ENCODE data around the gene PSME3. TPM values are rescaled to one million over a fixed set of nuclear protein-coding genes. Genes with fewer than 3 reads are reported as not detected.

Gene PSME3
- total RNA-seq, 1 experiment from 2014 or later: 73.4 TPM

DNA sequence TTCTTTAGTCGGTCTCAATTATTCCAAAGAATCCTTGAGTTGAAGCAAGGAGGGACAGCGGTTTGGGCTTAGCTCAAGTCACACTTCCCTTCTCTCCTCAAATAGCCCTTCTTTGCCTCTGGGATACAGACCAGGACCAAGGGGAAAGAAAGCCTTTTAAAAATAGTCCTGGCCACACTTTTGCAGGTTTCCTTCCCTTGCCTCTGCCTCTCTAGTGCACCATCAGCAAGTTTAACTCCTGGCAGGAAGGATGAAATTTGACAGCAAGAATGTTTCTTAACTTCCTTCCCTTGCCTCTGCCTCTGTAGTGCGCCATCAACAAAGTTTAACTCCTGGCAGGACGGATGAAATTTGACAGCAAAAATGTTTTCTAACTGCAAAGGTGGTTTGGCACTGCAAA lies 60.2 kb downstream of the PSME3 start:
- H3K9me2 ChIP-seq (replicated peaks; ENCODE audit: insufficient read depth, low read length): no peaks in the 10 kb centered on the region
- no peaks in the 10 kb centered on the region for H4K20me1 ChIP-seq (ENCODE audit: insufficient read depth, low read depth, low read length)
- no peak overlapping the region for H3K4me2 ChIP-seq (ENCODE audit: low read depth, low read length, poor library complexity, severe bottlenecking)
- no peak overlapping the region for H3K4me3 ChIP-seq (ENCODE audit: low read length)
- DNase-seq: no peak
- H3K27ac ChIP-seq (ENCODE audit: low read length): no peak overlapping the region
- no peaks in the 10 kb centered on the region for H3K27me3 ChIP-seq (ENCODE audit: low read length)
- H3K9me3 ChIP-seq (ENCODE audit: low read length): no peaks in the 10 kb centered on the region
- H3K9ac ChIP-seq (ENCODE audit: low read length): no peak overlapping the region
- H3K79me2 ChIP-seq (ENCODE audit: low read length): no peaks in the 10 kb centered on the region
- no peak overlapping the region for H2AFZ ChIP-seq (ENCODE audit: low read length)
- H3K36me3 ChIP-seq (ENCODE audit: insufficient read depth, low read length): no peaks in the 10 kb centered on the region
- no peaks in the 10 kb centered on the region for H3K4me1 ChIP-seq (ENCODE audit: low read length)

Small RNAs within 50 kb of the gene (small RNA-seq; reads per million reads assigned to genes)
- gene MIR6781 (not detected), gene RNU6-287P (not detected)

Other genes starting within 250 kb of the PSME3 start
- 37.4 and 39.5 TPM in 2 replicates for gene RETREG3, start 224.0 kb upstream of the PSME3 start, total RNA-seq (2014; rRNA removed; shearing (Covaris generic); ENCODE audit: low replicate concordance)
- gene TUBG1, start 223.7 kb upstream of the PSME3 start, total RNA-seq (2014; rRNA removed; shearing (Covaris generic); ENCODE audit: low replicate concordance): 27.4 and 47.6 TPM in 2 replicates
- gene TUBG2, start 174.1 kb upstream of the PSME3 start, total RNA-seq (2014; rRNA removed; shearing (Covaris generic); ENCODE audit: low replicate concordance): 15.3 and 17.5 TPM in 2 replicates
- 6.7 and 7.0 TPM in 2 replicates for gene PLEKHH3, start 156.4 kb upstream of the PSME3 start, total RNA-seq (2014; rRNA removed; shearing (Covaris generic); ENCODE audit: low replicate concordance)
- 0.22 TPM in 1 of 2 replicates, not detected in the other for gene CCR10, start 151.6 kb upstream of the PSME3 start, total RNA-seq (2014; rRNA removed; shearing (Covaris generic); ENCODE audit: low replicate concordance)
- 0.19 and 0.65 TPM in 2 replicates for gene CNTNAP1, start 150.9 kb upstream of the PSME3 start, total RNA-seq (2014; rRNA removed; shearing (Covaris generic); ENCODE audit: low replicate concordance)
- gene EZH1, start 88.4 kb upstream of the PSME3 start, total RNA-seq (2014; rRNA removed; shearing (Covaris generic); ENCODE audit: low replicate concordance): 38.0 and 52.6 TPM in 2 replicates
- gene RAMP2, start 72.2 kb upstream of the PSME3 start, total RNA-seq (2014; rRNA removed; shearing (Covaris generic); ENCODE audit: low replicate concordance): not detected in 2 replicates
- 43.9 and 54.0 TPM in 2 replicates for gene VPS25, start 59.9 kb upstream of the PSME3 start, total RNA-seq (2014; rRNA removed; shearing (Covaris generic); ENCODE audit: low replicate concordance)
- 0.76 and 3.3 TPM in 2 replicates for gene WNK4, start 52.8 kb upstream of the PSME3 start, total RNA-seq (2014; rRNA removed; shearing (Covaris generic); ENCODE audit: low replicate concordance)
- gene COA3, start 34.7 kb upstream of the PSME3 start, total RNA-seq (2014; rRNA removed; shearing (Covaris generic); ENCODE audit: low replicate concordance): 63.9 and 64.1 TPM in 2 replicates
- not detected in 2 replicates for gene CNTD1, start 34.5 kb upstream of the PSME3 start, total RNA-seq (2014; rRNA removed; shearing (Covaris generic); ENCODE audit: low replicate concordance)
- 117 and 136 TPM in 2 replicates for gene BECN1, start 9.1 kb upstream of the PSME3 start, total RNA-seq (2014; rRNA removed; shearing (Covaris generic); ENCODE audit: low replicate concordance)
- 0.67 and 1.5 TPM in 2 replicates for gene AOC2, start 11.2 kb downstream of the PSME3 start, total RNA-seq (2014; rRNA removed; shearing (Covaris generic); ENCODE audit: low replicate concordance)
- 0.19 and 0.47 TPM in 2 replicates for gene AOC3, start 17.8 kb downstream of the PSME3 start, total RNA-seq (2014; rRNA removed; shearing (Covaris generic); ENCODE audit: low replicate concordance)
- not detected in 2 replicates for gene G6PC1, start 67.4 kb downstream of the PSME3 start, total RNA-seq (2014; rRNA removed; shearing (Covaris generic); ENCODE audit: low replicate concordance)
- gene AARSD1, start 131.1 kb downstream of the PSME3 start, total RNA-seq (2014; rRNA removed; shearing (Covaris generic); ENCODE audit: low replicate concordance): 17.7 and 38.9 TPM in 2 replicates
- 0.11 and 0.45 TPM in 2 replicates for gene PTGES3L, start 146.7 kb downstream of the PSME3 start, total RNA-seq (2014; rRNA removed; shearing (Covaris generic); ENCODE audit: low replicate concordance)
- 9.2 and 16.6 TPM in 2 replicates for gene RUNDC1, start 147.2 kb downstream of the PSME3 start, total RNA-seq (2014; rRNA removed; shearing (Covaris generic); ENCODE audit: low replicate concordance)
- gene RPL27, start 165.0 kb downstream of the PSME3 start, total RNA-seq (2014; rRNA removed; shearing (Covaris generic); ENCODE audit: low replicate concordance): 1,746 and 2,567 TPM in 2 replicates
- 19.1 and 27.2 TPM in 2 replicates for gene IFI35, start 173.4 kb downstream of the PSME3 start, total RNA-seq (2014; rRNA removed; shearing (Covaris generic); ENCODE audit: low replicate concordance)
- 45.7 and 55.1 TPM in 2 replicates for gene VAT1, start 189.0 kb downstream of the PSME3 start, total RNA-seq (2014; rRNA removed; shearing (Covaris generic); ENCODE audit: low replicate concordance)
- gene RND2, start 191.8 kb downstream of the PSME3 start, total RNA-seq (2014; rRNA removed; shearing (Covaris generic); ENCODE audit: low replicate concordance): 0.30 and 0.36 TPM in 2 replicates